Type B pancreatic cell (in vitro differentiated cells): ENCODE data around the gene ALMS1. TPM values are rescaled to one million over a fixed set of nuclear protein-coding genes. Genes with fewer than 3 reads are reported as not detected.

Source experiments
- DNase-seq: peaks from one replicate; pipeline ENCODE4 v3.0.0; 2021; ENCODE audit warnings: mixed read lengths; ENCODE audit not compliant: unreplicated experiment; ENCODE audit errors: extremely low spot score
- H3K27ac Mint-ChIP-seq: 2 replicates; pipeline ENCODE4 v1.8.0; 2021; ENCODE audit warnings: mild to moderate bottlenecking, mixed read lengths
- H3K27me3 Mint-ChIP-seq: 2 replicates; pipeline ENCODE4 v1.8.0; 2021; ENCODE audit warnings: mixed read lengths
- H3K36me3 Mint-ChIP-seq: 2 replicates; pipeline ENCODE4 v1.8.0; 2021; ENCODE audit warnings: mixed read lengths
- H3K4me1 Mint-ChIP-seq: one replicate; pipeline ENCODE4 v1.8.0; 2021; ENCODE audit warnings: mixed read lengths; ENCODE audit not compliant: unreplicated experiment
- H3K4me3 Mint-ChIP-seq: 2 replicates; pipeline ENCODE4 v1.8.0; 2021; ENCODE audit warnings: mild to moderate bottlenecking, mixed read lengths
- H3K9me3 Mint-ChIP-seq: 2 replicates; pipeline ENCODE4 v1.8.0; 2021; ENCODE audit warnings: mixed read lengths
- CTCF ChIP-seq: fragments of 200-600 bp; sonication (generic); conservative IDR thresholded peaks from 2 replicates; pipeline ENCODE4 v1.5.0; 2021; ENCODE audit warnings: antibody characterized with exemption, mild to moderate bottlenecking
- total RNA-seq: library from RNA; stranded (reverse); gene quantifications from 2 replicates; pipeline ENCODE4 v1.2.1, GENCODE V29; 2021; ENCODE audit warnings: low replicate concordance

ALMS1 gene
- total RNA-seq, 1 donor from 2014 or later, result 30.4 TPM

GRCh38 chr2:73564986-73565385, 179.3 kb downstream of the ALMS1 start:
- TF ChIP-seq CTCF, result no peak
- Mint-ChIP-seq H3K4me3 (no peak overlapping the region), H3K27ac (no peak overlapping the region), H3K27me3 (no peaks in the 10 kb centered on the region), H3K4me1 (no peaks in the 10 kb centered on the region), H3K36me3 (peaks cover 11% of the 10 kb centered on the region), H3K9me3 (no peaks in the 10 kb centered on the region)
- no peak for DNase-seq

- H3K36me3 Mint-ChIP-seq, result peaks cover 4% of the 10 kb centered on the region
- H3K27ac Mint-ChIP-seq, result no peak overlapping the region
- no peak for TF ChIP-seq CTCF
- H3K27me3 Mint-ChIP-seq, result no peaks in the 10 kb centered on the region
- H3K4me1 Mint-ChIP-seq, result no peaks in the 10 kb centered on the region
- H3K9me3 Mint-ChIP-seq, result no peaks in the 10 kb centered on the region
- DNase-seq, result no peak
- no peak overlapping the region for H3K4me3 Mint-ChIP-seq
Measured at GRCh38 chr2:73566288-73566878, 180.7 kb downstream of the ALMS1 start.

- H3K4me3 Mint-ChIP-seq, result no peak overlapping the region
- DNase-seq, result no peak
Measured at GRCh38 chr2:73575261-73575660, 189.6 kb downstream of the ALMS1 start.

GRCh38 chr2:73582364-73582763, 196.7 kb downstream of the ALMS1 start:
- no peak for TF ChIP-seq CTCF
- no peak overlapping the region for H3K27ac Mint-ChIP-seq
- H3K27me3 Mint-ChIP-seq, result no peaks in the 10 kb centered on the region
- no peak overlapping the region for H3K4me3 Mint-ChIP-seq
- peaks cover 33% of the 10 kb centered on the region for H3K36me3 Mint-ChIP-seq
- H3K9me3 Mint-ChIP-seq, result no peaks in the 10 kb centered on the region
- no peaks in the 10 kb centered on the region for H3K4me1 Mint-ChIP-seq
- DNase-seq, result no peak

More at GRCh38 chr2:73575261-73575660, 189.6 kb downstream of the ALMS1 start:
- no peaks in the 10 kb centered on the region for H3K27me3 Mint-ChIP-seq
- H3K9me3 Mint-ChIP-seq, result no peaks in the 10 kb centered on the region
- H3K27ac Mint-ChIP-seq, result no peak overlapping the region
- peaks cover 18% of the 10 kb centered on the region for H3K36me3 Mint-ChIP-seq
- H3K4me1 Mint-ChIP-seq, result no peaks in the 10 kb centered on the region
- TF ChIP-seq CTCF, result no peak

GRCh38 chr2:73588177-73588576, 202.5 kb downstream of the ALMS1 start:
- H3K4me3 Mint-ChIP-seq, result no peak overlapping the region
- DNase-seq, result no peak
- H3K4me1 Mint-ChIP-seq, result peaks cover 6% of the 10 kb centered on the region
- peaks cover 19% of the 10 kb centered on the region for H3K36me3 Mint-ChIP-seq
- H3K9me3 Mint-ChIP-seq, result no peaks in the 10 kb centered on the region
- no peak for TF ChIP-seq CTCF
- peak overlapping the region; percentile 2 for H3K27ac Mint-ChIP-seq
- no peaks in the 10 kb centered on the region for H3K27me3 Mint-ChIP-seq

GRCh38 chr2:73593680-73594079, 208.0 kb downstream of the ALMS1 start:
- no peak for TF ChIP-seq CTCF
- Mint-ChIP-seq H3K27me3 (no peaks in the 10 kb centered on the region), H3K4me1 (no peaks in the 10 kb centered on the region), H3K36me3 (peaks cover 13% of the 10 kb centered on the region), H3K4me3 (no peak overlapping the region), H3K9me3 (no peaks in the 10 kb centered on the region), H3K27ac (no peak overlapping the region)
- DNase-seq, result no peak
